GM21529 (cell line): ENCODE data around the gene CRYGC.
A peak's percentile ranks its signal among the peaks of the same experiment; 100 is the strongest.

Source experiments
- ATAC-seq: cut with Tn5 transposase; IDR thresholded peaks from one replicate; pipeline ENCODE4 v1.9.1; 2021; ENCODE audit not compliant: unreplicated experiment

The CRYGC gene

DNA sequence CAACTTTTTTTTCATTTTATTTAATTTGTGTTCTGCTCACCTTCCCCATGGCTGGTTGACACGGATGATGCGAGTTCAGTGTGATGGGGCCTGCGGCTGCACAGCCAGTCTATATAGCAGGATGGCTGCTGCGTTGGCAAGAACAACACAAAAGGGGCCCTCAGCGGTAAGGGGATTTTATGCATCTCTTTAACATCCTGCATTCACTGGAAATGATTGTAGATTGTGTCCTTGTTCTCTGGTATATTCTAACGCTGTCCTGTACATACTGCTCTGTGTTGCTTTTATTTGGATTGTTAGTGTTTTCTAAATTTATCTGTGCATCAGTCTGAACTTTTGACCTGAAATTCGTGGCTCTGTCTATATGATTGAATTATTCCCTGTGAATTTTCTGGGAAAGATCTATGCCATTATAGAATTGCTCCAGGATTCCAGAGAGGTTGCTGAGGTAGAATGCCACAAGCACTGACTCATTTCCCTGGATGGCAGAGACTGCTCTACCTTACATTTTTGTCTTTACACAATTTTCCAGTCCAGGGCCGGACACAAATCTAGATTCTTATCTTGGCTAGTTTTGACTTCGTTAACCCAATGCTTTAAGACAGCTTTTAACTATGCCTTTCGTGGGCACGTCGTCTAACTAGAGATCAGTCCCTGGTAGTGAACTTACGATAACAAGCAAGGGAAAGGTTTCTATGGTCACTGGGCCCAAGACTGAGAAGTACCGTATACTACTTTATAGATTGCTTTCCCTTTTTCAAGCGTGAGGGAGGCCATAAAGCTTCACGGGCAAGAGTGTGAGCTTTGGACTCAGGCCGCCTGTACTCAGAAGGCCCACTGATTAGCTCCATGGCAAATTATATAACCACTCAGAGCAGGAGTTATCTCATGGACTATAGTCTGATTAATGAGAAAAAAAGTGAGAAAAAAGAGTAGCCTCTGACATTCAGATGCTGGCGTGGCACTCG lies at the start of gene CRYGC:
Gene CRYGC (minus strand): TSS at position 85 of the 968 bp plus-strand sequence. CDS start 36 bp downstream, at position 49.
- ATAC-seq = no peak

DNA sequence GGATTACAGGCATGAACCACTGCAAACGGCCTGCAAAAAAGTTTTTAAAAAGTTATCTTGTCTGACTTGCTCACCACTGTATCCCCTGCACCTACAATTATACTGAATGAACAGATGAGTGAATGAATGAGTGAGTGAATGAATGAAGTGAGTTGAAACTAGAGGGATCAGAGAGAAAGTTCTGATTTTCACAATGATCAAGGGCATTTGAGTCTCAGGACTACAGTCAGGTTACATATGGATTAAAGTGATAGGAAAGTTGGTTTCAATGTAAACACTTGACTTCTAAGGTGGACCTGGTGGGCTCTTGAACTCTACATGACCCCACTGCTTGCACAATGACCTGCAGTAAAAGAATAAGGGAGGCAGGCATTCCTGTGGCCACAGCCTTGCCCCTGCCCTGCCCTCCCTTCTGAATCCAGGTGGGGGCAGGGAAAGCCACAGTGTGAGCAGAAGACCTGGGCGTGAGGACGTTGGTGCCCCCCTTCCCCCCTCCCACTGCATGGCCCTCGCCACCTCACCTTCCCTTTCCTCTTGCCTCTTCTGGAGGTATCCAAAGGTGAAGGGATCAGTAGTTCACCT lies 49.5 kb upstream of the CRYGC start:
- no peak for ATAC-seq

DNA sequence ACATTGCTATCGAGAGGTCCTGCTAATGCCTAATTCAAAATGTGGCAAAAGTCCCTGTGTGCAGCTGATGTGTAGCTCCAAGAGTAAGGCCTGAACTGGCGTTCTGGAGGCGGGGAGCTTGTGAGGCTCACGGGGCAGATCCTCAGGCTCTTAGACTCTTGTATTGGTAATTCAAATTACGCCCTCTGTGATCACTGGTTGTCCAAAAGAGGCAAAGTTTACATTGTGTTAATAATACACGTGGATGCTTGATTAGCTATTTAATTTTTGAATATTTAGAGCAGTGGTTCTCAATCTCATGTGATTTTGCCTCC lies 46.2 kb upstream of the CRYGC start:
- no peak for ATAC-seq

GRCh38 chr2:208175069-208175839 lies 45.6 kb upstream of the CRYGC start:
- ATAC-seq = peak; percentile 100

DNA sequence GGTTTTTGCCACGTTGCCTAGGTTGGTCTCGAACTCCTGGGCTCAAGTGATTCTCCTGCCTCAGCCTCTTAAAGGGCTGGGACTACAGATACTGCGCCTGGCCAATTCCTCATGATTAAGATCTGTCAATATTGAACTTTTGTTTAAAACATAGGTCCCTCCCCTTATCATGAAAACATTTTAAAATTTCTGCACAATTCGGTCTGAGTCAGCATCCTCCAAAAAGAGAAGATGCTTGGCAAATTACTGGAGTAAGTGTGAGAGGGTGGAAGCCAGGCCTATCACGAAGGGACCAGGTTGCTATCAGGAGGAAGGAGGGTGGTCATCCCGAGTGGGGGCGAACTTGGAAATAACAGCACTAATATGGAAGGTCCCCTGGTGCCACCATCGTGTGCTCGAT lies 44.5 kb upstream of the CRYGC start:
- no peak for ATAC-seq

DNA sequence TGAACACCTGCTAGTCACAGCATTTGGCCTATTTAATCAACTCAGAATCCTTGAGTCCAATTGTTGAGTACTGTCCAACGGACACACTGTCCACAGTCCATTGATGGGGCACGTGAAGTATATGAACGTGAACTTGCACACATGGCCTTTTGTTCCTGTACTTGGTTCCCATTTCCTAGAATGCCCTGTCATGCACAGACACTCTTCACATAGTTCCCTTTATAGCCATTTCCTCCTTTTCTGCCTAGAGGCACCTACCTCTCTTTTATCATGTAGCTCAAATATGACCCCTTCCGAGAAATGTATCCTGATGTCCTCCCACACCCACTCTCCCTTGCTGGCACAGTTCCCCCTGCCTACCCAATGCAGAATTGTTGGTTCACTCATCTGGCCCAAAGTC lies 42.5 kb upstream of the CRYGC start:
- ATAC-seq = no peak

DNA sequence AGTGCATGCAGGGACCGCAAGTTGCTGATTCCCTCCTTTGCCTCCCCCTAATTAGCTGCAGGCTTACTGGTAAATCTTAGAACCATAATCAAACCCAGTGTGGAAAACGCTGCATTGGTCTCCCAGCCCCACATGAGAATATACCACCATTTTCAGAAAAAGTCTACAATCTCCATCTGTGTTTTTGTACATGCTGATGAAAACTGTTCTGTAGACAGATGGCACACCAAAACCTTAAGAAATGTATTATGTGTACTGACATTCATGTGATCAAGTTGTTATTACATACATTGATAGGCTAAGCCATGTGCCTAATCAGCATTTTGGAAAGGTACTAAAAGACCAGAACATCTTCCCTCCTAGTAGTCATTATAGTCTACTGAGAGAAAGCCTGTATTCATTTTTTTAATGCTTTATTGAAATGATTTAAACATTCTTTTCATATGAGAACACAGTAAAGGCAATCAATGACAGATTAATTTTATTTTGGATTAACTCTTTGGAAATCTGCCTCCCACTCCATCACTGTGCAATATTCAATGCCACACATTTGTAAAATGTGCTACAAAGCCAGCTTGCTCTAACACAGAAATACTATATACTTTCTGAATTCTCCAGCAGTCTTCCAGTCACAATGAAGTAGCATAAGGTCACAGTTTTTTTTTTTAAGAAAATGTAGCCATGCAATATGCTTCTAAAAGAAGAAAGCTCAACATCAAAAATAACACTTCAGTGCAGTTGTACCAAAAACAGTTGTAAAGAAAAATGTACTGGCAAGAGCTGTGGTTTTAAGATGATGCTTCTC lies 35.5 kb upstream of the CRYGC start:
- no peak for ATAC-seq

DNA sequence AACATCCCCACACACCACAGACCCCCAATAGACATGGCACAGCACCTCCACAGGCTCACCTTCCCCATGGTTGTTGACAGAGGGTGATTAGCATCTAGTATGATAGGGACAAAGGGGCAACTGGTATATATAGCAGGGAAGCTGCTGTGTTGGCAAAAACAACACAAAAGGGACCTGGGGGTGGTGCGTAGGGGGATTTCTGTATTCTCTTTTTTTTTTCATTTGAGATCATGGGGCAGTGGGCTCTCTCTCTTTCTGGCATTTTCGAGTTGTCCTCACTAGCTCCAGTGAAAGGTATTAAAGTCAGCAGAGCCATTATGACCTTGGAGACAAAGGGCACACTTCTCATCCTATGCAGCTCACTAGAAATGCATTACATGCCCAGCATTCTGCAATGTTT lies 33.9 kb upstream of the CRYGC start, which contains the start of gene CRYGA:
Gene CRYGA (minus strand): TSS at position 101 of the 400 bp plus-strand sequence. CDS start 33 bp downstream, at position 68.
- no peak for ATAC-seq

- no peak for ATAC-seq
Observed at GRCh38 chr2:208156439-208156838, 26.8 kb upstream of the CRYGC start.

DNA sequence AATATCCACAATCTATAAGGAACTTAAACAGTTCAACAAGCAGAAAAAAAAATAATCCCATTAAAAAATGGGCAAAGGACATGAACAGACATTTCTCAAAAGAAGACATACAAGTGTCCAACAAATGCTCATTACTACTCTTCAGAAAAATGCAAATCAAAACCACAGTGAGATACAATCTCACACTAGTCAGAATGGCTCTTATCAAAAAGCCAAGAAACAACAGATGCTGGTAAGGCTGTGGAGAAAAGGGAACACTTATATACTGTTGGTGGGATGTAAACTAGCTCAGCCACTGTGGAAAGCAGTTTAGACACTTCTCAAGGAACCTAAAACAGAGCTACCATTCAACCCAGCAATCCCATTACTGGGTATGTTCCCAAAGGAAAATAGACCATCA lies 23.5 kb upstream of the CRYGC start:
- no peak for ATAC-seq

- no peak for ATAC-seq
Observed at GRCh38 chr2:208150956-208151355, 21.3 kb upstream of the CRYGC start.

DNA sequence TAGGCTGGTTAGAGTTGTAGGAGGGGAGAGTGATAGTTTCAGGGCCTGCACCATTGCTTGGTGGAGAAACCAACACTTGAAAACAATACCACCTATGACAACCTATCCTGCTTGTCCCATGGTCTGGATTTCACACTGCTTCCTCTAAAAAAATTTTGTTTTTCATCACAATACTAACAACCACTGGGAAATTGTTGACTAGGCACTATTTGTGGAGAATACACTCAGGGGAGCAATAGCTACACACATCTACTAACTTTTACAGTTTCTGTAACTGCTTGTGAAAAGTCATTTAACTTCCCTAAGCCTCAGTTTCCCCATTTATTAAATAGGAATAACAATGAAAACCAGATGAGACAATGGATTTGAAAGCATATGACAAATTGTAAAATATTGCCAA lies 20.5 kb upstream of the CRYGC start:
- ATAC-seq = no peak

GRCh38 chr2:208148803-208149202 lies 19.2 kb upstream of the CRYGC start:
- no peak for ATAC-seq

- ATAC-seq = no peak
Observed at GRCh38 chr2:208147759-208148158, 18.1 kb upstream of the CRYGC start.

GRCh38 chr2:208147008-208147407 lies 17.4 kb upstream of the CRYGC start:
- no peak for ATAC-seq

DNA sequence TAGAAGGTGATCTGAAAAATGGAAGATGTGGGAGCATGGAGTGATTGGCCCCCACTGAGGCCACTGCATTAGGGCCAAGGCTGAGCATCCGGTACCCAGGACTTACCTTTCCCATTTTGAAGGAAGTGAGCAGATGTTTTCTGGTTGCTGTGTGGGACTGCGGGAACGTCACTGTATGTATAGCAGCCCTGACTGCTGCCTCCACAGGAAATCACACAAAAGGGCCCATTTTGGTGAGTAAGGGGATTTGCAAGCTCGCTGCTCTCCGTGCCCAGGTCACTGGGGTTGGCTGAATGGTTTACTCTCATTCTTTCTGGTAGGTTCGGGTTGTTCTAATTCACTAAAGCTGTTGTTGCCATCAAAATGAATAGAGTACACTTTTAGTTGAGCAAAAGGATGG lies 16.4 kb upstream of the CRYGC start, which contains the start of gene CRYGB:
Gene CRYGB (minus strand): TSS at position 153 of the 400 bp plus-strand sequence. CDS start 38 bp downstream, at position 115.
- no peak for ATAC-seq

DNA sequence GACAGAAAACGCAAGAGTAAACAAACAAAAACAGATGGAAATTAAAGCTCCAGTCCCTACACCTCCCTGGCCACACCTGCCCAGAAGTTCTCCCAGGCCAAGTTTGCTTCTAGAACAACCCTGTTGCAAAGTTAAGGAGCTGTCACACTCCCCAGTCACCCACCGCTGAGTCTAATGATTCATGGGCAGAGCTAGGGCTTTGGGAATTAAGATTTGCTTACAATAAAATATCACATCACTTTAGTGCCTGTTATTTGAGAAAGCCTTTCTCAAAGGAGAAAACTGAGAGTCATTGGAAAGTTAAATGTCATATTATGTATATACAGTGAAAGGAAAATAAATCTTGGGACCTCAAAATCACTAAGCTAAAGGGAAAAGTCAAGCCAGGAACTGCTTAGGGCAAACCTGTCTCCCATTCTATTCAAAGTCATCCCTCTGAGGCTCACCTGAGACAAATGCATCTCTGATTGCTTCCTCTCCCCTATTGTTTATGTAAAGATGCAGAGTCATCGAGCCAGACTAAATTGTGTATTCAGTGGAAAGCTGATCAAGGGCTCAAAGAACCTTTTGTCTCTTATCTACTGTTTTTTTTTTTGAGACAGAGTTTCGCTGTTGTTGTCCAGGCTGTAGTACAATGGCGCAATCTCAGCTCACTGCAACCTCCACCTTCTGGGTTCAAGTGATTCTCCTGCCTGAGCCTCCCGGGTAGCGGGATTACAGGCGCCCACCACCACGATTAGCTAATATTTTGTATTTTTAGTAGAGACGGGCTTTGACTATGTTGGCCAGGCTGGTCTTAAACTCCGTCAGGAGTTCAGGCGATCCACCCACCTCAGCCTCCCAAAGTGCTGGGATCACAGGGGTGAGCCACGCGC lies 13.5 kb upstream of the CRYGC start:
- ATAC-seq = no peak

DNA sequence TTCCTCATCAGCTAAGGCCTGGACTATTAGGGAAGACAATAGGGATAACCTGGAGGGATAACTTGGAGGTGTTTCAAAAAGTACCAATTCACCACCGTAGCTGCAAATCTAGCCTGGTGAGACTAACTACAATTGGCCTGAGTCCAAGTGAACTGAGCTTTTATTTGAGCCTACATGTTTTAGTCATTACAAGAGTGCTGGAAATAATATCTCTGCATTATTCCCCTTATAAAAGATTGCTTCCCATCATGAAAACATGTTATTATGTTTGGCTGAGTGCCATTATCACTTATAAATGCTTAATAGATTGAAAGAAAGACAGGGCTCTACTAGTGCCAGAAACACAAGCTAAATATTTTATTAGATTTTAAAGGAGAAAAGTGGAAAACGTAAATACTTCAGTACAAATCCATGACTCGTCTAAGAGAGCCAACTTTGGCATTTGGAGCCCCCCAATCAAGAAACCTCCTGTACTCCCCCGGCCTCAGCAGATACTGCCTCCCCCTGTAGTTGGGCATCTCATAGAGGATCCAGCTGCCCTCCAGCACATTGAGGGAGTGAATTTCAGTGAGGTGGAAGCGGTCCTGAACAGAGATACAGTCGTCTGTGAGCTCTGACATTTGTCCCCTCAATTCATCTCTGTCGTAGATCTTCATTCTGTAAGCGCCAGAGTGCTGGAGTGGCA lies 12.8 kb upstream of the CRYGC start:
- ATAC-seq = no peak

DNA sequence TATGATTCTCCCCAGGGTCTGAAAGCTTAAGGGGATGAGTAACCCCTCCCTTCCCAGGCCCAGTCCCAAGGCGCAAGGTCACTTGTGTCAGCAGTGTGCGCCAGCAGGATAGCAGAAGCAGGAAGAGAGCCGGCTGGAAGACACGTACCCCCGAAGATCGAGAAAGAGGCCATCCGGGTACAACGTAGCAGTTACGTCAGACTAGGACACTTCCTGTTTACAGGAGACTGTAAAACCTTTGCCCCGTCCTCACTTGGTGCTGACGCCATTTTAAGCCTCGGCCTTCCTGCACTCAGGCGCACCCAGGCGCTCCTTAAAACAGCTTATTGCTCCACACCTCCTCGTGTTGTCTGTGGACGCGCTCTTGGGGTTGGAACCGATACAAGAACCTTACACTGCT lies 9.8 kb upstream of the CRYGC start:
- no peak for ATAC-seq
